Stimulated activated CD8-positive, alpha-beta memory T cell treated with anti-CD3 and anti-CD28 coated beads, Interleukin-15, amount 100 ng/mL, for 48 hours (primary cell): Measurements from ENCODE around the gene SNF8.

ENCODE experiments used
- DNase-seq, 2 donors: peaks; one replicate each; pipeline ENCODE4 v3.0.0-alpha.2; 2020; ENCODE audit warnings: low read depth in 2 of 2

SNF8 gene

GRCh38 chr17:48883171-48883570, 61.5 kb downstream of the SNF8 start:
- no peak for DNase-seq

DNA sequence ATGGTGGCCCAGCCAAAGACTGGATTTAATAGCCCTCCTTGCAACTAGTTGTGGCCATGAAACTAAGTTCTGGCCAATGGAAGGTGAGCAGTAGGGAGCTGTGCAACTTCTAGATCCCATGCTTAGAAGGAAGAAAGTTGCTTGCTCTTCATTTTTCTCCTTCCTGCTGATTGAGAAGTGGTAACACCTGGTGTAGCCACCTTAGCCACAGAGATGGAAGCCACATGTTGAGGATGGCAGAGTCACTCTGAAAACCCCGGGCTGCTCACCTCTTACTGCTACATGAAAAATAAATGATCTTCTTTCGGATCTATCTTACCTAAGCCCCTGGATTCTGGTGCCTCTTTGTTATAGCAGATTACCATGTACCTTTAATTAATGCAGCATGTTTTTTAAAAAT, 62.4 kb downstream of the SNF8 start:
- DNase-seq = no peak
